GDM1 (cell line): ENCODE measurements around the gene MRPL22.
"Not testable (repeated sequence)": the region's sequence is repeated elsewhere in the genome, so short reads cannot be mapped to it uniquely, and the experiment has no call there.

Experiments used
- DNase-seq: peaks from one replicate; lab custom pipeline; 2025; lab: John Stamatoyannopoulos, UW

MRPL22 gene

DNA sequence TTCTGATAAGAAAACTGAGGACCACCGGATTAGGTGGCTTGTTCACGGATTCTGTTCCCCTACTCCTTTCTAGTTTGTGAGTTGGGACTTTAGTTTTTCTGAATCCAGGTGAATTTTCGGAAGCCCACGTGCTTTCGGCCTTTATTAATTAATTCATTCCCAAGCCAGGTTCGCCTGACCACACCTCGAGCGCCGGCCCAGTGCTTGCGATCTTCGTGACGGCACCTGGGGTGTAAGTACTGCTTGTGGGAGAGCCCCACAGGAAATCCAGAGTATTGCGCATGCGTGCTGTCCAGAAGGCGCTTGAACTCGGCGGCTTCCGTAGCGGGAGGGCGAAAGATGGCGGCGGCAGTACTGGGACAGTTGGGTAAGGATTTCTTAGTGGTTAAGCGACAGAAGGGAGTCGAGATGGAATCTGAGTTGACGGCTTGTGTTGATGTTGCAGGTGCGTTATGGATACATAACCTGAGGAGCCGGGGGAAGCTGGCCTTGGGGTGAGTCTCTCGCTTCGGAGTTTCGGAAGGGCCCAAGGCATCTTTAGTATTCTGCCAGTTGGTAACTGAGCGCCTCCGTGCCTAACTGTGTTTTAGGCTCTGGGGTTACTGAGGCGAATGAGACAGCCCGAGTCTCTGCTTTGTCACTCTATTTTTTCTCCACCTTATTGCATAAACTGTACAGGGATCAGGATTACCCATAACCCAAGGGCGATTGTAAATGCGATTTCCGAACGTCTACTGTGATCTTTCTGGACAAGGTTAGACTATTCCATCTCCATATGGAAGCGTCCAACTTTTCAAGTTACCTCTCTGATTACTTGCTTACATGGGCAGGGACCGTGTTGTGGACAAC is at the start of gene MRPL22:
MRPL22 (plus strand) TSS at position 302 of the 849 bp plus-strand sequence; CDS start at position 340, 38 bp downstream.
- peak; percentile 86 for DNase-seq

DNA sequence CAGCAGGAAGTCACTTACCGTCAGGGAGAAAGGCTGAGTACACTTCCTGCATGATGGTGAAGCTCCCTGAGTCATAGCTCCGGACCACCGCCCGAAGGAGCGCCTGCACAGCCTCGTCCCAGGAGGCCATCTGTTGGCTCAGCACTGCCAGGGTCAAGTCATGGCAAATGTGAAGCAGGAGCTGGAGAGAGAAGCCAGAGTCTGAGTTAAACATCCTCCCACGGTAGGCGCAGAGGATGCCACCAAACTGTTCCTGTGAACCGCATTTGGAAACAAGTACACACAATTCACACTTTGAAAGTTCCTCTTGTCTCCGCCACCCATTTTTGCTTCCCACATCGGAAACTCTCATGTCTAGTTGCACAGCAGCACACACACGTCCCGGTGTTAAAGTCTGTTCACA is 48.5 kb upstream of the MRPL22 start:
- no peak for DNase-seq

DNA sequence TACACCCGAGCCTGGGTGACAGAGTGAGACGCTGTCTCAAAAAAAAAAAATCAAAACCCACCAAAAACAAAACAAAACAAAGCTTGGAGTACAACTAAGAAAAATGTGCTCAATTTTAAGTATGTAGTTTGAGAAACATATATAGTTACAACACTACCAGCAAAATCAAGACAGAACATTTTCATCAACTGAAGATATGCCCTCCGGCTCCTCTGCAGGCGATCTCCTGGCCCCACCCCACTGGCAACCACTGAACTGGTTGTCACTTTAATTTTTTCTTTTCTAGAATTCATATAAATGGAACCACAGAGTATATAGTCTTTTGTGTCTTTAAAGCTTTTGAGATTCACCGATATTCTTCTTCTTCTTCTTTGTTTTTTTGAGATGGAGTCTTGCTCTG is 47.5 kb upstream of the MRPL22 start:
- DNase-seq: no peak

DNA sequence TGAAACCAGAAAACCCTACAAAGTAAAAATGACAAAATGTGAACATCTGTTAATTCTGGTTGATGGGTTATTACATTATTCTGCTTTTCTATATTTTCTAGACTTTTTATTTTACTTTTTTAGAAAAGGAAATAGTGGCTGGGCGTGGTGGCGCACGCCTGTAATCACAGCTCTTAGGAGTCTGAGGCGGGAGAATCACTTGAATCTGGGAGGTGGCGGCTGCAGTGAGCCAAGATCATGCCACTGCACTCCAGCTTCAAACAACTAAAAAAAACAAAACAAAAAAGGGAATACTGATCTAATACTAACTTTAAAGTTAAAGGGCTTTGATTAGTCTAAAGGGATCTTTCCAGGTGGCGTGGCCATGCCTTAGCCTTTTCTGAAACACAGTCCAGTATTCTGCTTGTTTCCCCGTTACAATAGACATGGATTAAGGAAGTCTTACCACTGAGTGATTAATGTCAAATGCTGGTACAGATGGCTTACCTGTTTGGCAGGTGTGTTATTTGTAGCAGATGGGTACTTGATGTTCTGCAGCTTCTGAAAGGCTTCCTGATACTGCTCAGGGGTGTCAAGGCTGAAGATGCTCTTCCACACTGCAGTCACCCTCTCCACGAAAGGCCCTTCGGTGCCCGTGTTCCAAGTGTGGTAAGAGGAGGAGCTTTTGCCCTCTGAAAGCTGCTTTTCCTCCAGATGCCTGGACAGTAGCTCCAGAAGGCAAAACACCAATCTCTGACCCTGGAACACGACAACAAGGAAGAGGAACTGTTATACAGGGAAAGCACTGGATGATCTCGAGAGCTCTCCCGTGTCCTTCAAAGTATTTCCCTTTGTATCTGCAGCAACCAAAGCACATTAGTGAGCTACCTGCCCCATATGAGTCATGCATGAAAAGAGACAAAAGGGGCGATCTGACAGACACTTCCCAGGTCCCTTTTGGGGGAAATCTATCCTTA is 45.0 kb upstream of the MRPL22 start:
- DNase-seq: no peak

DNA sequence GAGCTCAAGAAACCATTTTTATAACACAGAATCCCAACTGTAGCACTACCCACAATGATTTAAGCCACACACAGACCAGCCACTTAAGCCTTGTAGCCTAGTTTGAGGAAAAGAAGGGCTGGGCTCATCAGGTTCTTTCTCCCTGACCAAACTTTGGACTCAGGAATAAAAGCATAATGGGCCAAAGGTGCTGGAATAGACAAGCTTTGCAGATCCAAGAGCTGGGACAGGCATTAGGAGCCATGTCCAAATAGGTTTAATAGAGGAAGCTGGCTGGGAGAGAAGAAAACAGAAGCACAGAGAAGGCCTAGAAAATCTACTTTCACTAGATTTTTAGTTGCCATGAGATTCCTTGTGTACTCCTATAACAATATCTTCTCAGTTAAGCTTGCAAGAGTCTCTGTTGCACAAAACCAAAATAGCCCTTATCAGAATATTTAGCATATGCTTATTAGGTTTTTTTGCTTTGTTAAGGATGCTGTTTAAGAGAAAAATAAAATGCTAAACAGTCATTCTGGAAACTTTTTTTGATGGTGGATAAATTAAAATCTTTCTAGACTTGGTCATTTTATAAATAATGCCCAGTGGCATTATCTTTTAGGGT is 44.2 kb upstream of the MRPL22 start:
- no peak for DNase-seq

DNA sequence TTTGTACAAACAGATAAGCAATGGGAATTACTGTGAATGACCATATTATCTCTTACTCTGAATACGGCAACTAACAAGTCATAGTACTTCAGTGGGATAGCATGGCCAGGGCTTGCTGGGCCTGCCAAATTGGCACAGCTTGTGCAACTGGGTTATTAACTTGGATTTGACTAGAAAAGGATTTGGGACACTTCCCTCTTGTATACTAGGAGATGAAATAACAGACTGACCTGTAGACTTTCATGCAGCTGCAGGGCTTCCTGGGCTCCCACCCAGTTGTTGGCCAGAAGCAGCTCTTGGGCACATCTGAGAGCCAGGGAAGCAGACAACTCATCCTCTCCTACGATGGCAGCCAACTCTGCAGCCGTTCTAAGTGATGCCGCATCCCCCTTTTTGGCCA is 42.7 kb upstream of the MRPL22 start:
- DNase-seq: no peak

DNA sequence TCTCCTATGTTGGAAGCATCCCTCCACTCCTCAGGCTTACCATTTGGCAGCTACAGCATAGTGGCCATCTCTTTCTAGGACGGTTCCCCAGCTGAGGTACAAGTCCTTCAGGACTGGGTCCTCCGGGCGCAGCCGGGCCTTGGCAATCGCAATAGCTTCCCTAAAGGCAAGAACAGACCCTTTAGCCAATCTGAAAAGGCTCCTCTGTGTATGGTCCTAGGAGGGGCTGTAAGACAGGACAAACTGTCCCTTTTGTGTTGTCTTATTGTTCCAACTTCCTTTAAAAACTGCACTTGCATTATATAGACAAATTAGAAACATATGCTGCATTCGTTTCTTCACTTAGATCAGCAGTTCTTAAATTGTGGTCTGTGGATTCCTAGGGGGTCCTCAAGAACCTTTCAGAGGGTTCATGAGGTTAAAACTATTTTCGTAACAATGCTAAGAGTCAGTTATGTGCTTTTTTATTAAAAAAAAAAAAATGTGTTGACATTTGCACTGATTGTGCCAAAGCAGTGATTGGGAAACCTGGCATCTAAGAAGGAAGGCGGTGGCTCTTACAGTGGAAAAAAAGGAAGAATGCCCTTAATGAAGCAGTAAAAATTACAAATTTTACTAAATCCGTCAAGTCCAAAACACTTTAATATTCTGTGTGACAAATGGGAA is 41.6 kb upstream of the MRPL22 start:
- no peak for DNase-seq

DNA sequence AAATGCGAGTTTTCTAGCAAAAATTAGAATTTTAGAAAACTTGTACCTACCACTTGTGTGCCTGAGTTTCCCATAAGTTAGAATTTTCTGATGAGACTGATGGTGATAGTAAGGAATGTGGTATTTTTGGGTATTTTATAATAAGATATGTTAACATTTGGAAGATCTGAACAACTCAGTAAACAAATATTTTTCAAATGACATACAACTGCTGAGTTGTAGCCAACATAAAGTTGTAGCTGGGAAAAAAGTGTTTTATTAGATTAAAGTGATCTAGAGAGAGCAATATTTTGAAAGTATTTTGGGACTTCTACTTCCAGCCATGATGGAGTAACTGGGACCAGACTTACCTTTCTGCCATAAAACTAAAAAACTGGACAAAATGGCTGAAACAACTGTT is 40.8 kb upstream of the MRPL22 start:
- no peak for DNase-seq

DNA sequence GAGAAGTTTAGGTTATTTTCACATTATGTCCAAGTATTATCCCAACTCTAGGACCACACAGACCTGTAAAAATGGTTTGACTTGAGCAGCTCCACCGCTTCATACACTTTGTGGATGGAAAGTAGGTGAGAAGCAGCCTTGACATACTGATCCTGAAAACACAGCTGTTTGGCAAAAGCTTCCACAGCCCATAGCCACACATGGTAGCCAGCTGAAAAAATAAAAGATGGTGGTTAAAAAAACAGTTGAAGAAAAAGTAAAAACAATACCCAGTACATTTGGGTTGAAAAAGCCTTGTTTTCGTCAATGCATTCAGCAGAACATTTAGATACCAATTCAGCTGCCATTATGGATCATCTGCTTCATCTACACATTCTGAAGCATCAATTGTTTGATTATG is 39.6 kb upstream of the MRPL22 start:
- no peak for DNase-seq

DNA sequence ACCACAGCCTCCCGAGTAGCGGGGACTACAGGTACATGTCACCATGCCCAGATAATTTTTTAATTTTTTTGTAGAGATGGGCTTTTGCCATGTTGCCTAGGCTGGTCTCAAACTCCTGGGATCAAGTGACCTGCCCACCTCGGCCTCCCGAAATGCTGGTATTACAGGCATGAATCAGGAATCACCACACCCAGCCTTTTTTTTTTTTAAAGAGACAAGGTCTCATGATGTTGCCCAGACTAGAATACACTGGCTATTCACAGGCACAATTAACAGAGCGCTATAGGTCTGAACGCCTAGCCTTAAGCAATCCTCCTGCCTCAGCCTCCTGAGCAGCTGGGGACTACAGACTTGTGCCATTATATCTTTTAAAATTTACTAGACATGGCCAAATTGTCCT is 39.0 kb upstream of the MRPL22 start:
- no peak for DNase-seq

DNA sequence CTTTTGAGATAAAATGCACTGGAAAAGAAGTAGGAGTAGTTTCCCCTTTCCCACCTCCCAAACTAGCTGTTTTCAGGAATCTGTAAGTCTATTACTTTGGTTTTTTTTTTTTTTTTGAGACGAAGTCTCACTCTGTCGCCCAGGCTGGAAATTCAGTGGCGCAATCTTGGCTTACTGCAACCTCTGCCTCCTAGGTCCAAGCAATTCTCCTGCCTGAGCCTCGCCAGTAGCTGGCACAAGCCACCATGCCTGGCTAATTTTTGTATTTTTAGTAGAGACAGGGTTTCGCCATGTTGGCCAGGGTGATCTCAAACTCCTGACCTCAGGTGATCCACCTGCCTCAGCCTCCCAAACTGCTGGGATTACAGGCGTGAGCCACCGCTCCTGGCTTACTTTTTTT is 35.3 kb upstream of the MRPL22 start:
- DNase-seq: not testable (repeated sequence)

DNA sequence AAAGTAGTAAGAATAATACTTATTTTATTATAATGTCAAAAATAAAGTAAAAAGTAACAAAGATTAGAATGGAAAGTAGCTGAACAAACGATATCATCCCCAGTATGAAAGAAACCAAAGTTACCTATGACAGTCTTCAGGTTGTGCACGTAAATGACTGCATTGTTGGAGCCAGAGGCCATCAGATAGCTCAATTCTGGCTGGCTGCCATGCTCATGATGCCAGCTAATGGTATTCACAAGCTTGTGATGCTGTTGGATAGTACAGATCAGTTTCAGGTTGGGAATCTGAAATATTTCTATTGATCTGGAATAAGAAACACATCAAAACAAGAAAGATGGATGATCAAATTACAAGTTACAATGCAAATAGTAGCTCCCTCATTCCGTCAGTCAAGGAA is 24.0 kb upstream of the MRPL22 start:
- no peak for DNase-seq

DNA sequence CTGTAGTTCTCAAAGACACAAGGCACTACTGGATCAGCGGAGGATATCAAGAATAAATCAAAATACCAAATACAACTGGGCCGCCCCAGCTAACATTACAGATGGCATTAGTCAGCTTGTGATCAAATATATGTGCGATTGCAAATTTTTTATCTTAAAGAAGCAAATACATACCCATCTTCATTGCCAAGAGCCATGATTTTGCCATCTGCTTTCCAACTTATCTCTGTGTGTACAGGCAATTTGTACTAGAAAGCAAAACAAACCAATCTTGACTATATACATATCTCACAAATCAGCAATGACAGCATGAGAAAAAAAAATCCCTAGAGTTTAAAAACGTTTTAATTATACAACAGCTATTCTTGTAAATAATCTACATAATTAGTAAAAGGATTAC is 23.1 kb upstream of the MRPL22 start:
- DNase-seq: no peak

DNA sequence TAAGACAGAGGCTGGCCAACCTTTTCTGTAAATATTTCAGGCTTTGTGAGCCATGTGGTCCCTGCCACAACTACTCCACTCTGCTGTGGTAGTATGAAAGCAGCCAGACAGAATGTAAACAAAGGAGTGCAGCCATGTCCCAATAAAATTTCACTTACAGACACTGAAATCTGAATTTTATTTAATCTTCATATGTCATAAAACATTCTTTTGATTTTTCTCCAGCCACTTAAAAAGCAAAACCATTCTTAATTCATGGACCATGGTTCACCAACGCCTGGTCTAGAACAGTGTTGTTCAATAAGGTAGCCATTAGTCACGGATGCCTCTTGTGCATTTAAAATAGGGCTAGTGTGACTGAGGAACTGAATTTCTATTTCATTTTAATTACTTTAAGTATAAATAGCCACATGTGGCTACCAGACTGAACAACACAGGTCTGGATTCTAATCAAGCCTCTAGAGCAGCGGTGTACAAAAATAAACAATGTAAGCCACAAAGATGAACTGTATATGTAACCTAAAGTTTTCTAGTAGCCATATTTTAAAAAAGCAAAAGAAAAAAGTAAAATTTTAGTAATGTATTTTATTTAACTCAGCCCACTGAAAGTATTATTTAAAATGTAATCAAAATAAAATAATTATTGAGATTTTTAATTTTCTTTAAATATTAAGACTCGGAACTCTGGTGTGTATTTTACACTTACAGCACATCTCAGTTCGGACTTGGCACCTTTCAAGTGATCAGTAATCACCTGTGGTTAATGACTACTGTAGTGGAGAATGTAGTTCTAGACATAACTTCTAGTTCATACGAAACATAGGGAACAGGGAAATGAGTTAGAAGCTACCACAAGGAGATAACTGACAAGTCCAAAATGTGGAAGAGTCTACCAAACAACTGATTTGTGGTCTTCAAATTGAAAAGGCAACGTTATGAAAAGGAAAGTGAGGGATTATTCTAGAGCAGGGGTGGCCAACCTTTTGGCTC is 17.1 kb upstream of the MRPL22 start:
- no peak for DNase-seq

DNA sequence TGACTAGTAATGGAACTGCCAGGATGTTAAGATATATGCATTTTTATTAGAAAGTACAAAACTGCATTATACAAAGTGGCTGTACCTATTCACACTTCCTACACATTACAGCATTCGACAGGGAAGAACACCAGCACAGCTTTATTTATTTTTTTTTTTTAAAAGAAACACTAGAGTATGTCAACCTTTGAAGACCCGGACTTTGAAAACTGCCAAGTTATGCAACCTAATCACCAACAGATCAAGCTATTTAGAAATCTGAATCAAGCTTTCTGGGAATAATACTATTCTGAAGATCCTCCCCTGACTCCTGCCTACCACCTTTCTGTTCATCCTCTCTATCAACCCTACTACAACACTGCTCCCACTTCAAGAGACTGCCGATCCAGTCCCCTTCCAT is 7.3 kb upstream of the MRPL22 start:
- no peak for DNase-seq

DNA sequence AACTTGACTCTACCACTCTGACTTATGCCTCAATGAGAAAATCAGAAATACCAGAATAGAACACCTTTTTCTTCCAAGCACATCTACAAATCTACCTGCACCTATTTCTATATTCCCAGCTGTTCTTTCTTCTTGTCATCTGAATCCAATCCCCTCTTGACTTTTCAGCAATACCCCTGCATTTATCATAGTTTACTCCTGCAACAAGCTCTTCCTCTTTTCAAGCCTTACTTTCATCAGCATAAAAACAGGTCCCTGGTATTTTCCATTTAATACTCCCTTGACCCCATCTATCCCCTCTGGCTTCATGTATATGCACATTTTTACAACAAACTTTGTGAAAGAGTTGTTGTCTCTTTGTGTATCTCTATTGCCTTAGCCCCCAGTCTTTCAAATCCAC is 6.0 kb upstream of the MRPL22 start:
- DNase-seq: no peak

DNA sequence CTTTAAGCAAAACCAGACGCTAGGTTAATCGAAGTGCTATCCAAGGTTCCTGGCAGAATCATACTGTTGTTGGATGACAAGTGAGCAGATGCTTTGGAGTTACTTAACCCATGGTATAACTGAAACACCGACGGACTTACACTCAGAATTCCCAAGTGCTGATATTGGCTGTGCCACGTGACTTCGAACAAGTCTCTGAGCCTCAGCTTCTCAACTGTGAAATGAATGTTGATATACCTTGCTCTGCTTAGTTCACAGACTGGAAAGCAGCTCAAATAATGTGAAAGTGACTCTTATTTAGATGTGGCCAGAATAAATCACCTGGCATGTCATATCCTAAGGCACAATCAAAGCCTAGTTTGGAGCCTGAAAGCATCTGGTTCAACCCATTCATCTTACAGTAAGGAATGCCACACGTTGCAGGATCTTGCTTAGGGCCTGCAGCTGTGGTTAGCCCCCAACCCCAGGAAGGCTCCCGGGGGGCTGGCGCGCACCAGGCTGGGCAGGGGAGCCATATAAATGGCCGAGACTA is 3.6 kb upstream of the MRPL22 start:
- DNase-seq: no peak

DNA sequence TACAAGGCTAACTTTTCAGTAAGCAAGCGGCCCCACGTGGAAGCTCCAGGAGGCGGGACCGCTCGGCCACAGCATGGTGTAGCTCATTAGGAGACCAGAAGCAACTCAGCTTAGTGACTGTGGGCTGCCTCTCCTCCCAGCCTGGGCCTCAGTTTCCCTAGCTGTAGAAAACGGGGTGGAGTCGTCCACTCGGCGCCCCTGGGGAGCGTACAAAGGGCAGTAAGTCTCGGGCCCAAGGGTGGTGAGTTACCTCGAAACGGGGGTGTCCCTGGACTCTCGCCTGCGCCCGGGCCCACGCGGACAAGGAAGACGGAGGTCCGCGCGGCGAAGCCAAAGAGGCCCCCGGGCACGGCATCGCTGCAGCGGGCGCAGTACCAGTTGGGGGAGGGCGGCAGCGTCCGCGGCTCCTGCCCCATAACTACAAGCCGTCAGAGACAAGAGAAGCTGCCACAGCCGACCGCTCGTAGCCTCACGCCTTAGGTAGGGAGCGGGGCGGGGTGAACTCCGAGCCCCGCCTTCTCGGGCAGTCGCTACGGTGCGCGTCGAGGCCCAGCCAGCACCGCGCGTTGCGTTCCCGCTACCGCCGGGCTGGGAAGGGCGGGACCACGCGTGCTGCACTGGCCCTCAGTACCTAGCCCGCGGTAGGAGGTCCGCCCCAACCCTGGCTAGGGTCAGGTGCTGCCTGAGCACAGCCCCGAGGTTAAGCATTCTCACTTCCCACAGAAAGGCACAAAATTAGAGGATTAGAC is 3.0 kb upstream of the MRPL22 start, which contains the start of gene GEMIN5:
GEMIN5 (minus strand) TSS at position 494 of the 749 bp plus-strand sequence; CDS start at position 416, 78 bp downstream.
- DNase-seq: peak; percentile 85

DNA sequence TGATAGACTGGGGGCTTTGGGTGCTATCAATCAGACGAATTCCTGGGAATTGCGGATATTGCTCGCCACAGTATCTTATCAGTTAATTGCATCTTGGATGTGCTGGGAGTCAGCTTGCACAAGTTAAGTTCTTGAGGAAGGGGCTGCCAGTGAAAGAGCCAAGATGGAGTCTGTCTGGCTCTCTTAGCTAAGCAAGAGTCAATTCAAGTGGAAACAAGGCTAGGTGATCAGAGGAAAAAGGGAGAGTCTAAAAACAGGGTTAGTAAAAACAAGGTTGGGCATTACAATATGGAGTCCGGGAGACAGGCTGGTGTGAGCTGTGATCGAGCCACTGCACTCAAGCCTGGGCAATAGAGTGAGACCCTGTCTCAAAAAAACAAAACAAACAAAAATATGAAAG is 1.5 kb upstream of the MRPL22 start:
- DNase-seq: not testable (repeated sequence)

DNA sequence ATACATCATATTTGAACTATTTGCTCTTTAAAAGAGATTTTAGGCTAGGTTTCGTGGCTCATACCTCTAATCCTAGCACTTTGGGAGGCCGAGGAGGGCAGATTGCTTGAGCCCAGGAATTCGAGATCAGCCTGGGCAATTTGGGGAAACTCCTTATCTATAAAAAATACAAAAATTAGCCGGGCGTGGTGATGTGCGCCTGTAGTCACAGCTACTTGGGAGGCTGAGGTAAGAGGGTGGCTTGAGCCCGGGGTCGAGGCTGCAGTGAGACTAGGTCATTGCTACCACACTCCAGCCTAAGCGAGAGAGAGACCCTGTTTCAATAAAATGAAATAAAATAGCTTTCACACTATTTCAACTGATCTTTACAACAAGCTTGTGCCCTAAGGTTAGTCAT is 500 bp upstream of the MRPL22 start:
- no peak for DNase-seq
